ENCODE measurements around the gene PSMD13. TPM values are rescaled to one million over a fixed set of nuclear protein-coding genes. Genes with fewer than 3 reads are reported as not detected.

The PSMD13 gene
- total RNA-seq, 2 experiments from 2014 or later, result 56.9 to 57.8 TPM

DNA sequence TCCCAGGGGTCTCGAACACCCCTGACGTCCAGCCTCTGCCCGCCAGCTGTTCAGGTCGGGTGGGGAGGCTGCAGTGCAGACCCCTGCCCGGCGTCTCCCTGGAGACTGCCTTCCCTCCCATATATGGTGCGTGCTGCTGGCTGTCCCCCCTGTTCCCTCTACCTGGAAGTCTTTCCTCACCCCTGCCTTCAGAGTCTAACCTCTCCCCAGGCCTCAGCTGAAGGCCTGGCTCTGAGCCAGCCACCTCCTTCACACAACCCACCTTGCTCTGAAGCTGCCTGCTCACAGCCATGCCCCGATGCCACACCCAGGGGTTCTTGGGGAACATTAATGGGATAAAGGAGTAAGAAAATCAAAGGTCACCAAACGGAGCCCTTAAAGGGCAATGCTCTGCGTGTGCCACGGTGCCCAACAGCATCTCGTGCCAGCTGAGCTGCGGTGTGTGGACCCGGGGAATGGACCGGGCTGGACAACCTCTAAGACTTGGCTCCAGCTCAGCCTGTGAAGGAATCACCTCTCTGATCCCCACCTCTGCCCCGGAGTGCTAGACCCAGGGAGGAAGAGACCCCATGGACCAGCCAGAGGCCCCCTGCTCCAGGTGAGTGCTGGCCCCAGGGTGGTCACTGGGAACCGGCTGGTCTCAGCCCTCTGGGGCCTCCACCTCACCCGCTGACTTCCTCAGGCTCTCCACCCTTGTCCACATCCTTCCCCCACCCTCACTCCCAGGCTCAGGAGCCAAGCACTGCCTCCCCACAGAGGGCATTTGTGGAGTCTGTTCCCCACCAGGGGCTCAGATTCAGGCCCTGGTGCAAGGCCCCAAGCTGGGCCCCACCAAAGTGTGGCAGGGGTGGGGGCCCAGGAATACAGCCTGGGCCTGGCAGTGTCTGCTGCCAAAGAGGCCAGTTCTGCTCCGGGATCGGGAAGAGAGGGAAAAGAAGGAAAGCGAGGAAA lies 41.5 kb downstream of the PSMD13 start, which contains the start of gene NLRP6:
TSS of gene NLRP6 (plus strand) at position 407 of the 951 bp plus-strand sequence. CDS start at position 570, 163 bp downstream.
- H3K4me3 Mint-ChIP-seq, result peak within 1 kb of the TSS; percentile 86
- ATAC-seq (ENCODE audit: poor library complexity) (no peak), DNase-seq (peak in 1 of 14 experiments; percentile 34)
- Histone ChIP-seq H3K4me3 (ENCODE audit: low read length) (no peak within 1 kb of the TSS), H3K4me1 (ENCODE audit: insufficient read depth, low read length) (peaks cover 53% of the 10 kb centered on the region), H3K27me3 (ENCODE audit: control insufficient read depth in 1 of 2, insufficient read depth in 2 of 2, low read length in 2 of 2) (peaks cover 10 to 18% of the 10 kb centered on the region in 2 experiments), H3K27ac (ENCODE audit: low read depth in 1 of 2, low read length in 2 of 2) (no peak within 1 kb of the TSS), H3K9me3 (ENCODE audit: control insufficient read depth in 1 of 2, insufficient read depth in 1 of 2, low read length in 2 of 2) (no peaks in the 10 kb centered on the region), H3K36me3 (ENCODE audit: insufficient read depth, low read length) (no peaks in the 10 kb centered on the region)
- TF ChIP-seq, protein P1, sequence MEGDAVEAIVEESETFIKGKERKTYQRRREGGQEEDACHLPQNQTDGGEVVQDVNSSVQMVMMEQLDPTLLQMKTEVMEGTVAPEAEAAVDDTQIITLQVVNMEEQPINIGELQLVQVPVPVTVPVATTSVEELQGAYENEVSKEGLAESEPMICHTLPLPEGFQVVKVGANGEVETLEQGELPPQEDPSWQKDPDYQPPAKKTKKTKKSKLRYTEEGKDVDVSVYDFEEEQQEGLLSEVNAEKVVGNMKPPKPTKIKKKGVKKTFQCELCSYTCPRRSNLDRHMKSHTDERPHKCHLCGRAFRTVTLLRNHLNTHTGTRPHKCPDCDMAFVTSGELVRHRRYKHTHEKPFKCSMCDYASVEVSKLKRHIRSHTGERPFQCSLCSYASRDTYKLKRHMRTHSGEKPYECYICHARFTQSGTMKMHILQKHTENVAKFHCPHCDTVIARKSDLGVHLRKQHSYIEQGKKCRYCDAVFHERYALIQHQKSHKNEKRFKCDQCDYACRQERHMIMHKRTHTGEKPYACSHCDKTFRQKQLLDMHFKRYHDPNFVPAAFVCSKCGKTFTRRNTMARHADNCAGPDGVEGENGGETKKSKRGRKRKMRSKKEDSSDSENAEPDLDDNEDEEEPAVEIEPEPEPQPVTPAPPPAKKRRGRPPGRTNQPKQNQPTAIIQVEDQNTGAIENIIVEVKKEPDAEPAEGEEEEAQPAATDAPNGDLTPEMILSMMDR (IDR thresholded peaks at IDR 0.05), result no peak
- H3K27ac Mint-ChIP-seq, result peak within 1 kb of the TSS; percentile 50
- ChIA-PET CTCF (interaction anchor here (1.6 to 3.3 kb wide), 2 partner anchors 27 kb away, joined by 5 to 29 read pairs; no protein-coding TSS in a partner anchor), POLR2A (interaction anchor here (0.9 to 9.1 kb wide), 10 partner anchors 9 to 171 kb away, joined by 3 to 185 read pairs (median 16); partner anchors contain the start of genes BET1L, IFITM5, PGGHG and RIC8A)
- H3K36me3 Mint-ChIP-seq (ENCODE audit: low read depth), result peaks cover 15% of the 10 kb centered on the region
- H3K9me3 Mint-ChIP-seq, result no peaks in the 10 kb centered on the region
- H3K4me1 Mint-ChIP-seq (ENCODE audit: low read depth), result peaks cover 54% of the 10 kb centered on the region
- intact Hi-C loops (cut with DNase I, micrococcal nuclease), result loop anchor here in 1 of 2 experiments (2.0 kb wide), 1 partner anchor 25 kb away; no protein-coding TSS in a partner anchor
- H3K27me3 Mint-ChIP-seq, result peaks cover 12% of the 10 kb centered on the region

DNA sequence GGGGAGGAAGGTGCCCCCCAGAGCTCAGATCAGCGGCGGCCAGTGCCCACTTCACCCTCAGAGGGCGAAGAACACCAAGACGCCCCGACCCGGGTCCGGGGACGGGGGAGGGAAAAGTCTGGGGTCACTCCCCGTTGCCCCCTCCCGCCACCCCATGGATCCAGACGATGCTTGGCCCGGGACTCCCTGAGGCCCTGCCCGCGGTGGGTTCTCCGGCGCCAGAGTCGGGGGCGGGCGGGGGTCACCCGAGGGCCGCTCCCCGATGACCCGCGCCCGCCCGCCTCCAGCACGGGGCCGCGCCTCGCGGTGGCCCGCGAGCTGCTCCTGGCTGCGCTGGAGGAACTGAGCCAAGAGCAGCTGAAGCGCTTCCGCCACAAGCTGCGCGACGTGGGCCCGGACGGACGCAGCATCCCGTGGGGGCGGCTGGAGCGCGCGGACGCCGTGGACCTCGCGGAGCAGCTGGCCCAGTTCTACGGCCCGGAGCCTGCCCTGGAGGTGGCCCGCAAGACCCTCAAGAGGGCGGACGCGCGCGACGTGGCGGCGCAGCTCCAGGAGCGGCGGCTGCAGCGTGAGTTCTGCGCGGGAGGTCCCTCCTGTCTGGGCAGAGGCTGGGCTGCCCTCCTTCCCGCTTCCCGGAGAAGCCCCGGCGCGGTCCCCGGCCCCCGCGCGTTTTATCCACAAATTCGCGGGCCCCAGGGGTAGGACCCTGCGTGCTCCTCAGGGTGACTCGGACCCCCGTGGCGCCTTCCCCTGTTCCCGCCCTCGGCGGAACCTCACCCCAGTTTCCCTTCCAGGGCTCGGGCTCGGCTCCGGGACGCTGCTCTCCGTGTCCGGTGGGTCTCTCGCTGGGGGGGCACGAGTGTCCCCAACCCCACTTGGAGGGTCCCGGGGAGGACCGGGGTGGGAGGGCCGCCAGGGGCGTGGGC lies 42.5 kb downstream of the PSMD13 start:
- POLR2A ChIA-PET, result interaction anchor here (0.9 to 9.1 kb wide), 14 partner anchors 10 to 170 kb away, joined by 3 to 185 read pairs (median 6); partner anchors contain the start of genes BET1L, IFITM5, PGGHG and RIC8A
- TF ChIP-seq, protein P1 (IDR thresholded peaks at IDR 0.05), result no peak
- Mint-ChIP-seq H3K4me1 (ENCODE audit: low read depth) (peaks cover 61% of the 10 kb centered on the region), H3K9me3 (no peaks in the 10 kb centered on the region), H3K27me3 (peaks cover 12% of the 10 kb centered on the region), H3K36me3 (ENCODE audit: low read depth) (peaks cover 15% of the 10 kb centered on the region), H3K27ac (peak overlapping the region; percentile 81), H3K4me3 (peak overlapping the region; percentile 86)
- CTCF ChIA-PET, result interaction anchor here (1.2 to 3.3 kb wide), 5 partner anchors 8 to 37 kb away, joined by 3 to 29 read pairs (median 5); no protein-coding TSS in a partner anchor
- Histone ChIP-seq H3K36me3 (ENCODE audit: insufficient read depth, low read length) (no peaks in the 10 kb centered on the region), H3K4me1 (ENCODE audit: insufficient read depth, low read length) (peaks cover 56% of the 10 kb centered on the region), H3K27me3 (ENCODE audit: control insufficient read depth in 1 of 2, insufficient read depth in 2 of 2, low read length in 2 of 2) (peaks cover 10 to 18% of the 10 kb centered on the region in 2 experiments), H3K4me3 (ENCODE audit: low read length) (peak overlapping the region; percentile 53), H3K27ac (ENCODE audit: low read depth in 1 of 2, low read length in 2 of 2) (no peak overlapping the region), H3K9me3 (ENCODE audit: control insufficient read depth in 1 of 2, insufficient read depth in 1 of 2, low read length in 2 of 2) (no peaks in the 10 kb centered on the region)
- ATAC-seq (ENCODE audit: poor library complexity) (peak; percentile 30), DNase-seq (peak in 6 of 14 experiments; percentile 1 to 61 (median 46))
- intact Hi-C loops (cut with DNase I, micrococcal nuclease), result loop anchor here in 1 of 2 experiments (2.0 kb wide), 1 partner anchor 27 kb away; no protein-coding TSS in a partner anchor
